SU-DHL-6 (cell line): ENCODE measurements around the gene CAPN1.

Source experiments
- H2AFZ ChIP-seq: fragments of 200-600 bp; sonication (generic); 2 replicates; pipeline ENCODE4 v1.6.1; 2014; ENCODE audit warnings: low read depth, mild to moderate bottlenecking, moderate library complexity, mixed read lengths, antibody characterized with exemption, low read length; ENCODE audit not compliant: severe bottlenecking
- H3F3A ChIP-seq: fragments of 200-600 bp; shearing (Covaris generic); 2 replicates; pipeline ENCODE4 v1.6.0; 2016; ENCODE audit warnings: antibody characterized with exemption, mild to moderate bottlenecking; ENCODE audit not compliant: insufficient read depth
- H3K27ac ChIP-seq: fragments of 200-600 bp; sonication (generic); 2 replicates; pipeline ENCODE4 v1.5.1; 2016; ENCODE audit warnings: low read depth, mild to moderate bottlenecking, low read length, moderate library complexity, mixed read lengths
- H3K27me3 ChIP-seq: fragments of 200-600 bp; sonication (generic), shearing (Covaris generic); 2 replicates; pipeline ENCODE4 v1.6.0; 2014; ENCODE audit warnings: mild to moderate bottlenecking, low read length
- H3K36me3 ChIP-seq: fragments of 200-600 bp; sonication (generic); 2 replicates; pipeline ENCODE4 v1.6.1; 2014; ENCODE audit warnings: mild to moderate bottlenecking, low read length, mixed read lengths
- H3K4me2 ChIP-seq: fragments of 300-600, 200-600 bp; shearing (Covaris generic), sonication (generic); 2 replicates; pipeline ENCODE4 v1.6.0; 2014; ENCODE audit warnings: low read length, low read depth, mild to moderate bottlenecking; ENCODE audit not compliant: poor library complexity, severe bottlenecking
- H3K4me3 ChIP-seq: fragments of 200-600 bp; sonication (generic); 2 replicates; pipeline ENCODE4 v1.5.1; 2014; ENCODE audit warnings: antibody characterized with exemption, low read length, mild to moderate bottlenecking, mixed read lengths; ENCODE audit not compliant: insufficient read depth, poor library complexity, severe bottlenecking
- H3K79me2 ChIP-seq: fragments of 200-600 bp; sonication (generic); 2 replicates; pipeline ENCODE4 v1.6.1; 2014; ENCODE audit warnings: mild to moderate bottlenecking, low read length, moderate library complexity; ENCODE audit not compliant: insufficient read depth
- H3K9ac ChIP-seq: fragments of 200-600 bp; sonication (generic); 2 replicates; pipeline ENCODE4 v1.7.0; 2014; ENCODE audit warnings: mild to moderate bottlenecking, low read length
- H3K9me2 ChIP-seq: fragments of 200-600 bp; sonication (generic); replicated peaks from 2 replicates; pipeline ENCODE4 v1.6.1; 2014; ENCODE audit warnings: low read length; ENCODE audit not compliant: insufficient read depth
- H3K9me3 ChIP-seq: fragments of 200-600 bp; sonication (generic); 2 replicates; pipeline ENCODE4 v1.6.1; 2014; ENCODE audit warnings: low read length, mixed read lengths; ENCODE audit not compliant: insufficient read depth
- H4K20me1 ChIP-seq: fragments of 200-600 bp; sonication (generic); 2 replicates; pipeline ENCODE4 v1.6.1; 2014; ENCODE audit warnings: low read depth, mild to moderate bottlenecking, antibody characterized with exemption, low read length, moderate library complexity, mixed read lengths
- CTCF ChIP-seq: fragments of 200-600 bp; sonication (generic); IDR thresholded peaks from one replicate; pipeline ENCODE4 v1.5.1; 2017; ENCODE audit warnings: antibody characterized with exemption, mild to moderate bottlenecking, low read length, moderate library complexity; ENCODE audit not compliant: insufficient read depth, poor library complexity, severe bottlenecking
- EZH2phosphoT487 ChIP-seq: fragments of 200-600 bp; sonication (generic), shearing (Covaris generic); conservative IDR thresholded peaks from 2 replicates; pipeline ENCODE4 v1.6.1; 2018; ENCODE audit warnings: mild to moderate bottlenecking, antibody characterized with exemption, low read length, moderate library complexity, mixed read lengths

CAPN1 gene

GRCh38 chr11:65181569-65182257, at the start of gene CAPN1:
CAPN1 (plus strand) TSS chr11:65181928; CDS start chr11:65182702, 774 bp downstream.
- Histone ChIP-seq H3K9ac (peak within 1 kb of the TSS; percentile 87), H3F3A (peaks cover 13% of the 10 kb centered on the region; the same call in 1 of the 2 replicates), H4K20me1 (no peaks in the 10 kb centered on the region), H3K4me3 (peak within 1 kb of the TSS; percentile 72), H3K27ac (peak within 1 kb of the TSS; percentile 62), H3K79me2 (peaks cover 6% of the 10 kb centered on the region; the same call in 1 of the 2 replicates), H3K4me2 (peak within 1 kb of the TSS; percentile 65), H2AFZ (peak within 1 kb of the TSS; percentile 86), H3K36me3 (no peaks in the 10 kb centered on the region), H3K9me3 (no peaks in the 10 kb centered on the region), H3K9me2 (no peaks in the 10 kb centered on the region), H3K27me3 (no peaks in the 10 kb centered on the region)
- TF ChIP-seq EZH2phosphoT487: no peak
- no peak for TF ChIP-seq CTCF

GRCh38 chr11:65132238-65132987, 49.3 kb upstream of the CAPN1 start:
- Histone ChIP-seq H3K27ac (peak overlapping the region; percentile 100), H3K4me3 (peak overlapping the region; percentile 96), H3K79me2 (peaks cover 25% of the 10 kb centered on the region), H3K9ac (peak overlapping the region; percentile 97), H3F3A (peaks cover 49% of the 10 kb centered on the region), H3K4me2 (peak overlapping the region; percentile 99), H3K9me3 (no peaks in the 10 kb centered on the region), H3K27me3 (no peaks in the 10 kb centered on the region), H2AFZ (no peak overlapping the region), H4K20me1 (no peaks in the 10 kb centered on the region), H3K36me3 (peaks cover 22% of the 10 kb centered on the region; the same call in 1 of the 2 replicates), H3K9me2 (no peaks in the 10 kb centered on the region)
- TF ChIP-seq EZH2phosphoT487 (no peak), CTCF (no peak)

DNA sequence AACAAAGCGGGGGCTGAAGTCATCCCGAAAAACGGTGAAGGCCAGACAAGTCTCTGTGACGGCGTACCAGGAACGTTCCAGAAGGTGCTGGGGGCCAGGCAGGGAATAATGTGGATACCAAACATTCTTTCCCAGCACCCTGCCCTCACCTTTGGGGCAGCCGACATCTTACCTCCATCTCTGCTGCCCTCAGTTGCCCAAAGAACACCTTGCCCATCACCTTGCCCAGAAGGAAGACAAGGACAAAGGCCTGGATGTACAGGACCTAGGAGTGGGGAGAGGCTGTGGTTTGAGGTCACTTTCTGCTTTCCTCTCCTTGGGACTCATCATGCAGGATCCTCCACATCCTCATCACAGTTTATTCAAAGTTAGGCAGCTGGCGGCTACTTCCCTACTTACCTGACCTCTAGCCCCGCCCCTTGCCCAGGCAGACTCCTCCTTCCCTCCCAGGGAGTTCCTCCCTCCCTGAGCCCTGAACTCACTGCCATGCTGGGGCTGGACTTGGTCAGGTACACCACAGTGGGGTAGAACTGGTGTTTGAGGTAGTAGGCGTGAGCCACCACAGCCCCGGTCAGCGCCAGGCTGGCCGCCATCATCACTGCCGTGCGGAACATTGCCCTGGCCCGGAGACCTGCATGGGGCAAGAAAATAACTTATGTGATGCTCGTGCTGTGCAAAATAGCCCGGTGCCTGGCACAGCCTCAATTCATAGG, 48.6 kb upstream of the CAPN1 start:
- peaks cover 47% of the 10 kb centered on the region for H3F3A ChIP-seq
- H3K27ac ChIP-seq: peak overlapping the region; percentile 100
- peak overlapping the region; percentile 99 for H3K4me2 ChIP-seq
- peaks cover 22% of the 10 kb centered on the region; the same call in 1 of the 2 replicates for H3K36me3 ChIP-seq
- H3K4me3 ChIP-seq: peak overlapping the region; percentile 96
- H2AFZ ChIP-seq: no peak overlapping the region
- TF ChIP-seq EZH2phosphoT487 (no peak), CTCF (no peak)
- no peaks in the 10 kb centered on the region for H3K9me3 ChIP-seq
- H3K9me2 ChIP-seq: no peaks in the 10 kb centered on the region
- no peaks in the 10 kb centered on the region for H3K27me3 ChIP-seq
- peak overlapping the region; percentile 97 for H3K9ac ChIP-seq
- no peaks in the 10 kb centered on the region for H4K20me1 ChIP-seq
- H3K79me2 ChIP-seq: peaks cover 25% of the 10 kb centered on the region
